Measurements from ENCODE around the gene WDR70.
"Not testable (repeated sequence)": the region's sequence is repeated elsewhere in the genome, so short reads cannot be mapped to it uniquely, and the experiment has no call there.

DNA sequence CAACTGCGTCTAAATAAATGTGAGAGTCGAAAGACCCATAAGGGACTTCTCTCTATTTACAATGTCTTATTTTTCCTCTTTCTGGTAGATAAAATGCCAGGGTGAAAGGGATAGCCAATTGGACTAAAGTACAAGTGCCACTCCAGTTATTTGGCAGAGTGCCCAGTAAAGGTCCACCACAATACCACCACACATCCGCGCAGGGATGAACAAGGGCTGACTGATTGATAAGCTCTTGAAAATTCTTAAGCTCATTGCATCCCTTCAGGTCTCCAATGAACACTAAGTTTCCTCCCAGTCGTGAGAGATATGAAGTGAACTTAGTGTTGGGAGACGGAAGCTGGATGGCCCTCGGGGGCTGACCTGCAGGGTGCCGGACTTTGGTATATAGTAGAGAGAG lies 402.3 kb downstream of the WDR70 start:
- TF ChIP-seq, protein P1, sequence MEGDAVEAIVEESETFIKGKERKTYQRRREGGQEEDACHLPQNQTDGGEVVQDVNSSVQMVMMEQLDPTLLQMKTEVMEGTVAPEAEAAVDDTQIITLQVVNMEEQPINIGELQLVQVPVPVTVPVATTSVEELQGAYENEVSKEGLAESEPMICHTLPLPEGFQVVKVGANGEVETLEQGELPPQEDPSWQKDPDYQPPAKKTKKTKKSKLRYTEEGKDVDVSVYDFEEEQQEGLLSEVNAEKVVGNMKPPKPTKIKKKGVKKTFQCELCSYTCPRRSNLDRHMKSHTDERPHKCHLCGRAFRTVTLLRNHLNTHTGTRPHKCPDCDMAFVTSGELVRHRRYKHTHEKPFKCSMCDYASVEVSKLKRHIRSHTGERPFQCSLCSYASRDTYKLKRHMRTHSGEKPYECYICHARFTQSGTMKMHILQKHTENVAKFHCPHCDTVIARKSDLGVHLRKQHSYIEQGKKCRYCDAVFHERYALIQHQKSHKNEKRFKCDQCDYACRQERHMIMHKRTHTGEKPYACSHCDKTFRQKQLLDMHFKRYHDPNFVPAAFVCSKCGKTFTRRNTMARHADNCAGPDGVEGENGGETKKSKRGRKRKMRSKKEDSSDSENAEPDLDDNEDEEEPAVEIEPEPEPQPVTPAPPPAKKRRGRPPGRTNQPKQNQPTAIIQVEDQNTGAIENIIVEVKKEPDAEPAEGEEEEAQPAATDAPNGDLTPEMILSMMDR (conservative IDR thresholded peaks at IDR 0.05; ENCODE audit: low read length) = not testable (repeated sequence)
- not testable (repeated sequence) for TF ChIP-seq EZH2phosphoT487 (IDR thresholded peaks at IDR 0.05; ENCODE audit: borderline replicate concordance)

All from Loucy (cell line).